ENCODE results near the gene GH2. TPM values are rescaled to one million over a fixed set of nuclear protein-coding genes. Genes with fewer than 3 reads are reported as not detected.
"Not testable (repeated sequence)": the region's sequence is repeated elsewhere in the genome, so short reads cannot be mapped to it uniquely, and the experiment has no call there.

GH2 gene
- total RNA-seq, 2 donors from 2014 or later: not detected

- intact Hi-C loops (cut with DNase I); H3K9me3 ChIP-seq; H3K36me3 ChIP-seq; H3K4me1 ChIP-seq; H3K4me3 ChIP-seq; DNase-seq; H3K27me3 ChIP-seq; H3K27ac ChIP-seq; H3K9ac ChIP-seq (ENCODE audit: low read depth in 2 of 2, low read length in 2 of 2): not testable (repeated sequence)
Measured at GRCh38 chr17:63874061-63874626, 7.6 kb downstream of the GH2 start.

GRCh38 chr17:63873577-63873976 lies 8.2 kb downstream of the GH2 start, which contains the start of gene CSH2:
Gene CSH2 (minus strand): TSS chr17:63873677. CDS start chr17:63873614, 63 bp downstream.
- intact Hi-C loops (cut with DNase I): not testable (repeated sequence)

GRCh38 chr17:63871646-63872365 lies 9.9 kb downstream of the GH2 start:
- H3K36me3 ChIP-seq; H3K27me3 ChIP-seq; H3K9ac ChIP-seq (ENCODE audit: low read depth in 2 of 2, low read length in 2 of 2); H3K27ac ChIP-seq; H3K4me1 ChIP-seq; intact Hi-C loops (cut with DNase I); H3K9me3 ChIP-seq; H3K4me3 ChIP-seq; DNase-seq: not testable (repeated sequence)

More at GRCh38 chr17:63873577-63873976, 8.2 kb downstream of the GH2 start, which contains the start of gene CSH2:
- not testable (repeated sequence) for H3K36me3 ChIP-seq; H3K9ac ChIP-seq (ENCODE audit: low read depth in 2 of 2, low read length in 2 of 2); H3K27ac ChIP-seq; H3K4me3 ChIP-seq; H3K27me3 ChIP-seq; H3K4me1 ChIP-seq; DNase-seq; H3K9me3 ChIP-seq

- intact Hi-C loops (cut with DNase I); H3K9ac ChIP-seq (ENCODE audit: low read depth in 2 of 2, low read length in 2 of 2); H3K36me3 ChIP-seq; H3K4me3 ChIP-seq; H3K4me1 ChIP-seq; H3K9me3 ChIP-seq; DNase-seq; H3K27ac ChIP-seq; H3K27me3 ChIP-seq: not testable (repeated sequence)
Measured at GRCh38 chr17:63870292-63870665, 11.5 kb downstream of the GH2 start.

- H3K4me3 ChIP-seq; DNase-seq; H3K9ac ChIP-seq (ENCODE audit: low read depth in 2 of 2, low read length in 2 of 2); H3K9me3 ChIP-seq; H3K27me3 ChIP-seq; H3K4me1 ChIP-seq; intact Hi-C loops (cut with DNase I); H3K36me3 ChIP-seq; H3K27ac ChIP-seq: not testable (repeated sequence)
Measured at GRCh38 chr17:63869491-63870291, 12.1 kb downstream of the GH2 start.

GRCh38 chr17:63866625-63867024 lies 15.1 kb downstream of the GH2 start:
- H3K27ac ChIP-seq; H3K9me3 ChIP-seq; H3K27me3 ChIP-seq; H3K9ac ChIP-seq (ENCODE audit: low read depth in 2 of 2, low read length in 2 of 2); DNase-seq; intact Hi-C loops (cut with DNase I); H3K4me3 ChIP-seq; H3K4me1 ChIP-seq; H3K36me3 ChIP-seq: not testable (repeated sequence)

- Histone ChIP-seq H3K4me3 (no peak overlapping the region), H3K9me3 (no peaks in the 10 kb centered on the region), H3K27me3 (no peaks in the 10 kb centered on the region), H3K4me1 (no peaks in the 10 kb centered on the region), H3K36me3 (no peaks in the 10 kb centered on the region), H3K27ac (no peak overlapping the region), H3K9ac (ENCODE audit: low read depth in 2 of 2, low read length in 2 of 2) (no peak overlapping the region)
- DNase-seq: no peak
- intact Hi-C loops (cut with DNase I): no loop called here
- TF ChIP-seq CTCF (IDR thresholded peaks at IDR 0.05): no peak
Measured at GRCh38 chr17:63859257-63859656, 22.5 kb downstream of the GH2 start.

- DNase-seq; H3K27me3 ChIP-seq; H3K9me3 ChIP-seq; H3K9ac ChIP-seq (ENCODE audit: low read depth in 2 of 2, low read length in 2 of 2); H3K4me1 ChIP-seq; H3K36me3 ChIP-seq; H3K27ac ChIP-seq; H3K4me3 ChIP-seq; intact Hi-C loops (cut with DNase I): not testable (repeated sequence)
Measured at GRCh38 chr17:63856425-63856824, 25.3 kb downstream of the GH2 start.
